ENCODE results near the gene IL20.
"Not testable (repeated sequence)": the region's sequence is repeated elsewhere in the genome, so short reads cannot be mapped to it uniquely, and the experiment has no call there.

IL20 gene

GRCh38 chr1:206847946-206848345, 17.5 kb upstream of the IL20 start:
- no peak overlapping the region for H3K27ac ChIP-seq (ENCODE audit: low read depth, low read length)
- no peak overlapping the region for H3K4me3 ChIP-seq (ENCODE audit: low read length)
- H3K27me3 ChIP-seq (ENCODE audit: control insufficient read depth, insufficient read depth, low read length), result no peaks in the 10 kb centered on the region
- no peaks in the 10 kb centered on the region for H3K4me1 ChIP-seq (ENCODE audit: control insufficient read depth, insufficient read depth, low read length)
- no peaks in the 10 kb centered on the region for H3K36me3 ChIP-seq (ENCODE audit: control insufficient read depth, insufficient read depth, low read length)
- H3K9ac ChIP-seq (ENCODE audit: low read length), result no peak overlapping the region

- no peak overlapping the region for H3K9ac ChIP-seq (ENCODE audit: low read length)
- H3K36me3 ChIP-seq (ENCODE audit: control insufficient read depth, insufficient read depth, low read length), result no peaks in the 10 kb centered on the region
- no peaks in the 10 kb centered on the region for H3K27me3 ChIP-seq (ENCODE audit: control insufficient read depth, insufficient read depth, low read length)
- H3K4me1 ChIP-seq (ENCODE audit: control insufficient read depth, insufficient read depth, low read length), result no peaks in the 10 kb centered on the region
- no peak overlapping the region for H3K4me3 ChIP-seq (ENCODE audit: low read length)
- no peak overlapping the region for H3K27ac ChIP-seq (ENCODE audit: low read depth, low read length)
Observed at GRCh38 chr1:206850401-206850800, 15.0 kb upstream of the IL20 start.

GRCh38 chr1:206851341-206852010, 13.9 kb upstream of the IL20 start:
- Histone ChIP-seq H3K27me3 (ENCODE audit: control insufficient read depth, insufficient read depth, low read length) (no peaks in the 10 kb centered on the region), H3K27ac (ENCODE audit: low read depth, low read length) (no peak overlapping the region), H3K9ac (ENCODE audit: low read length) (no peak overlapping the region), H3K36me3 (ENCODE audit: control insufficient read depth, insufficient read depth, low read length) (no peaks in the 10 kb centered on the region), H3K4me1 (ENCODE audit: control insufficient read depth, insufficient read depth, low read length) (no peaks in the 10 kb centered on the region), H3K4me3 (ENCODE audit: low read length) (no peak overlapping the region)

GRCh38 chr1:206852662-206853061, 12.8 kb upstream of the IL20 start:
- H3K4me1 ChIP-seq (ENCODE audit: control insufficient read depth, insufficient read depth, low read length); H3K9ac ChIP-seq (ENCODE audit: low read length); H3K27ac ChIP-seq (ENCODE audit: low read depth, low read length); H3K36me3 ChIP-seq (ENCODE audit: control insufficient read depth, insufficient read depth, low read length); H3K27me3 ChIP-seq (ENCODE audit: control insufficient read depth, insufficient read depth, low read length); H3K4me3 ChIP-seq (ENCODE audit: low read length): not testable (repeated sequence)

- H3K27me3 ChIP-seq (ENCODE audit: control insufficient read depth, insufficient read depth, low read length); H3K9ac ChIP-seq (ENCODE audit: low read length); H3K4me3 ChIP-seq (ENCODE audit: low read length); H3K27ac ChIP-seq (ENCODE audit: low read depth, low read length); H3K4me1 ChIP-seq (ENCODE audit: control insufficient read depth, insufficient read depth, low read length); H3K36me3 ChIP-seq (ENCODE audit: control insufficient read depth, insufficient read depth, low read length): not testable (repeated sequence)
Observed at GRCh38 chr1:206853696-206854095, 11.7 kb upstream of the IL20 start.

GRCh38 chr1:206854401-206855129, 10.9 kb upstream of the IL20 start:
- Histone ChIP-seq H3K27me3 (ENCODE audit: control insufficient read depth, insufficient read depth, low read length) (no peaks in the 10 kb centered on the region), H3K27ac (ENCODE audit: low read depth, low read length) (no peak overlapping the region), H3K9ac (ENCODE audit: low read length) (no peak overlapping the region), H3K36me3 (ENCODE audit: control insufficient read depth, insufficient read depth, low read length) (no peaks in the 10 kb centered on the region), H3K4me1 (ENCODE audit: control insufficient read depth, insufficient read depth, low read length) (no peaks in the 10 kb centered on the region), H3K4me3 (ENCODE audit: low read length) (no peak overlapping the region)

GRCh38 chr1:206855859-206856258, 9.6 kb upstream of the IL20 start:
- H3K9ac ChIP-seq (ENCODE audit: low read length), result no peak overlapping the region
- no peak overlapping the region for H3K27ac ChIP-seq (ENCODE audit: low read depth, low read length)

GRCh38 chr1:206856674-206857464, 8.6 kb upstream of the IL20 start:
- Histone ChIP-seq H3K27me3 (ENCODE audit: control insufficient read depth, insufficient read depth, low read length) (no peaks in the 10 kb centered on the region), H3K27ac (ENCODE audit: low read depth, low read length) (no peak overlapping the region), H3K4me1 (ENCODE audit: control insufficient read depth, insufficient read depth, low read length) (no peaks in the 10 kb centered on the region)

More at GRCh38 chr1:206855859-206856258, 9.6 kb upstream of the IL20 start:
- H3K4me3 ChIP-seq (ENCODE audit: low read length), result no peak overlapping the region
- H3K36me3 ChIP-seq (ENCODE audit: control insufficient read depth, insufficient read depth, low read length), result no peaks in the 10 kb centered on the region
- no peaks in the 10 kb centered on the region for H3K27me3 ChIP-seq (ENCODE audit: control insufficient read depth, insufficient read depth, low read length)
- H3K4me1 ChIP-seq (ENCODE audit: control insufficient read depth, insufficient read depth, low read length), result no peaks in the 10 kb centered on the region

GRCh38 chr1:206859082-206859521, 6.3 kb upstream of the IL20 start:
- H3K27me3 ChIP-seq (ENCODE audit: control insufficient read depth, insufficient read depth, low read length), result no peaks in the 10 kb centered on the region
- no peak overlapping the region for H3K27ac ChIP-seq (ENCODE audit: low read depth, low read length)
- no peaks in the 10 kb centered on the region for H3K36me3 ChIP-seq (ENCODE audit: control insufficient read depth, insufficient read depth, low read length)
- no peaks in the 10 kb centered on the region for H3K4me1 ChIP-seq (ENCODE audit: control insufficient read depth, insufficient read depth, low read length)
- H3K9ac ChIP-seq (ENCODE audit: low read length), result no peak overlapping the region
- H3K4me3 ChIP-seq (ENCODE audit: low read length), result no peak overlapping the region

More at GRCh38 chr1:206856674-206857464, 8.6 kb upstream of the IL20 start:
- H3K36me3 ChIP-seq (ENCODE audit: control insufficient read depth, insufficient read depth, low read length), result no peaks in the 10 kb centered on the region
- H3K4me3 ChIP-seq (ENCODE audit: low read length), result no peak overlapping the region
- H3K9ac ChIP-seq (ENCODE audit: low read length), result no peak overlapping the region

GRCh38 chr1:206860165-206860564, 5.3 kb upstream of the IL20 start:
- Histone ChIP-seq H3K9ac (ENCODE audit: low read length) (no peak overlapping the region), H3K4me3 (ENCODE audit: low read length) (no peak overlapping the region), H3K27me3 (ENCODE audit: control insufficient read depth, insufficient read depth, low read length) (no peaks in the 10 kb centered on the region), H3K4me1 (ENCODE audit: control insufficient read depth, insufficient read depth, low read length) (no peaks in the 10 kb centered on the region), H3K36me3 (ENCODE audit: control insufficient read depth, insufficient read depth, low read length) (no peaks in the 10 kb centered on the region), H3K27ac (ENCODE audit: low read depth, low read length) (no peak overlapping the region)

- H3K36me3 ChIP-seq (ENCODE audit: control insufficient read depth, insufficient read depth, low read length), result no peaks in the 10 kb centered on the region
- H3K4me3 ChIP-seq (ENCODE audit: low read length), result no peak overlapping the region
- no peaks in the 10 kb centered on the region for H3K27me3 ChIP-seq (ENCODE audit: control insufficient read depth, insufficient read depth, low read length)
- no peaks in the 10 kb centered on the region for H3K4me1 ChIP-seq (ENCODE audit: control insufficient read depth, insufficient read depth, low read length)
- H3K9ac ChIP-seq (ENCODE audit: low read length), result no peak overlapping the region
- no peak overlapping the region for H3K27ac ChIP-seq (ENCODE audit: low read depth, low read length)
Observed at GRCh38 chr1:206863266-206863665, 2.2 kb upstream of the IL20 start.

GRCh38 chr1:206866062-206866461, 639 bp downstream of the IL20 start:
- Histone ChIP-seq H3K36me3 (ENCODE audit: control insufficient read depth, insufficient read depth, low read length) (no peaks in the 10 kb centered on the region), H3K4me1 (ENCODE audit: control insufficient read depth, insufficient read depth, low read length) (no peaks in the 10 kb centered on the region), H3K27me3 (ENCODE audit: control insufficient read depth, insufficient read depth, low read length) (no peaks in the 10 kb centered on the region), H3K4me3 (ENCODE audit: low read length) (no peak overlapping the region), H3K27ac (ENCODE audit: low read depth, low read length) (no peak overlapping the region), H3K9ac (ENCODE audit: low read length) (no peak overlapping the region)

All from rectal smooth muscle tissue (tissue), 1 donor.